NCI-H774 (cell line): ENCODE data around the gene TOLLIP.
"Not testable (repeated sequence)": the region's sequence is repeated elsewhere in the genome, so short reads cannot be mapped to it uniquely, and the experiment has no call there.

Experiments
- DNase-seq: peaks from one replicate; lab custom pipeline; 2025; lab: John Stamatoyannopoulos, UW

Gene TOLLIP

DNA sequence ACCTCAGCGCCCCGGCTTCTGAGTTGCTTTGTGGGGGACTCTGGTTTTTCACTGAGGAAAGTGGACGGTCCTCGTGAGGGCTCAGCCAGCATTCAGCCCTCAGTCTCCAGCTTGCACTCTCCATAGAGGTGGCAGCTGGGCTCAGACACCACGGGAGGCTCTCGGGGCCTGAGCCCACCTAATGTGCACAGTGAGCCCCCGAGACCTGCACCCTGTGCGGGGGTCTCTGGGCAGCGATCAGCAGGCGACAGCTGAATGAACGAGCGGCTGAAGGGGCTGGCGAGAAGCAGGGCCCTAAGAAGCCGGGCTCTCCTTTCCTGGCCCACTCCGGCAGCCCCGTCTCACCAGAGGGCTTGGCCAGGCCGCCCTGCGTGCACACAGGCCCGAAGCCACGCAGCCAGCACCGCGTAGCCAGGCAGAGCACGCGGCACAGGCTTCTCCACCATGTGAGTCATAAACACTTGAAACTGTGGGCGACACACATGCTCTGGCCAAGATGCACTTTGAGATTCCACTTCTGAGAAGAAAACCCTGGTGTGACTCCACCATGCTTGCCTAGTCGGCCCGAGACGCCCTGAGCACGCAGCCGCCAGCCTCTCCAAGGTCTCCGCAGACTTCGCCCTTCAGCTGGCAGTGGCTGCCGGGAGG is 28.0 kb downstream of the TOLLIP start:
- DNase-seq = no peak

GRCh38 chr11:1280116-1281035 is 29.1 kb downstream of the TOLLIP start:
- DNase-seq = no peak

DNA sequence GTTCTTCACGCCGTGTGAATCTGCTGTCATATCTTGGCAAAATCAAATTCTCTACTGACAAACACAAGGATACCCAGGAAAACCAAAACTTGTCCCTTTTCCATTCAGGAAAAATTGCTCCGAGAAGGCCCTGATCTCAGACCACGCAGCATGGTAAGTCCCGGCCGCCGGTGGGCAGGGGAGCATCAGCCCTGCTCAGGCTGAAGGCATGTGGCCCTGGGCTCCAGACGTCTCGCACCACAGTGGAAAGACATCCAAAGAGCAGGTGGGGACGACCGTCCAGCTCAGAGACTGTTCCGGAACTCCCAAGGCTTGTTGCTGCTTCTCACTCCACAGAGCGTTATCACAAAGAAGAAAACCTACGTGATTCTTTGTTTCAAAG is 29.8 kb downstream of the TOLLIP start:
- DNase-seq = no peak

DNA sequence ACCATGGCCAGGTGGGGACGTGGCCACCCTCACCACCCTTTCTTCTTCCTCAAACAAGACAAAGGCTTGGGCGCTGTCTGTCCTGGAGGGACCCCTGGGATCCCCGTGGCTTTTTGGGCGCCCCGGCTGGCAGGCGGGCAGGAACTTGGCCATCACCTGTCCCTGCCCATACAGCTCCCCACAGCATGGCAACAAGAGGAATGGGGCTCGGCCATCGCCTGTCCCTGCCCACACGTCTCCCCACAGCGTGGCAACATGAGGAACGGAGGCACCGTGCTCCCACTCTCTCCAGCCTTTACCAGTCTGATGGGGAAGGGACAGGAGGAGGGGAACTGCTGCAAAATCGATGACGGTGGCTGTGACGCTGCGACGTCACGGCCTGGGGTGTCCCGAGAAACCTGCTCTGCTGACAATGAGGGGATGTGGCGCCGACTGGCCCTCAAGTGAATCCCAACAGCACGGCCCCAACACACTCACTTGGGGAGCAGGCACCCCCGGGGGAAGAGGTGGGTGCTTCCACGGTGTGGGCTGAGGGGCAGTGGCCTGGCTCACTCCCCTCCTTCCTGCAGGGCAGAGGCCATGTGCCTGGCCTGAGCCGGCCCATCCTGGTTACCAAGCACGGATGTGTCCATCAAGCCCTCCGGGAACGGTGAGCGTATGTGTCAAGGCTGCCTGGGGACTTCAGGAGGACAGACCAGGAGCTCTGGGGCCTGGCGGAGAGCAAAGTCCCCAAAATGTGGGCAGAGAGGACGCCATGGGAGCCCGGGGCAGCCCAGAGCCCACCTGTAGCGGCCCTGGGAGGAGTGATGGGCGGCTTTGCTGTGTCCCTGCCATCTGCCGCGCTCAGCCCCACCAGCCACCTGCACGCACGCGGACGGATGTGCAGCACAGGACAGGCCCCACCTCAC is 30.4 kb downstream of the TOLLIP start:
- no peak for DNase-seq

- no peak for DNase-seq
Observed at GRCh38 chr11:1277936-1278512, 31.4 kb downstream of the TOLLIP start.

- DNase-seq = no peak
Observed at GRCh38 chr11:1276866-1277615, 32.4 kb downstream of the TOLLIP start.

DNA sequence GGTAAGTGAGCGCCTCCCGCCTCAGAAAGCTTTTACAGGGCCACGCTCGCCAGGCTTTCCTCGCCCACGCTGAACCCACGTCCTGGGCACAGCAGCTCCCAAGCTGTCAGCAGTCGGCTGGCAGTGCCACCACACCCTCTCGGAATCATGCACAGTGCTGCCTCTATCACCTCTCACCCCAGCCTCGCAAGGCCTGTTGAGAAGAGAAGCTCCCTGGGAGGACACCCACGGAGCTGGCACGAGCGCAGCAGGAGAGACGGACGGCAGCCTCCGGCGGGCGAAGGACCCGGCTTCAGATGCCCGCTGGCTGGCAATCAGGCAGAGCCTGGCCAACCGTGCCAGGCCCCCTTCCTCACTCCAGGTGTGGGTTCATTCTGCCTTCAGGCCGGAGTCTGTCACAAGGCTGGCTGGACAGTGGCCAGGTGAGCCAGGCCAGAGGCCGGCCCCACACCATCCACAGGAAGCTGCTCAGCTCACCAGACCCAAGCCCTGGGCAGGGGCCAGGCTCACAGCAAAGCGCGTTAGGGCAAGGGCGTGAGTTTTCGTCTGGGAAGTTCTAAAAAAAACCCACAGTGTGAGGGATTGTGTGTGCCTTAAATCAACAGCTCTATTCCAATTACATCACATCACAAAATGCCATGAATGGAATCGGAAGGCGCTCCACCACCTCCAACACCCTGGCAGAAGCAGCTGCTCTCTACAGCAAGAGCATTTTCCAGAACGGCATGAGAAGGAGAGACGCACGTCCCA is 33.2 kb downstream of the TOLLIP start:
- DNase-seq = no peak

GRCh38 chr11:1275021-1275420 is 34.4 kb downstream of the TOLLIP start:
- DNase-seq = no peak

DNA sequence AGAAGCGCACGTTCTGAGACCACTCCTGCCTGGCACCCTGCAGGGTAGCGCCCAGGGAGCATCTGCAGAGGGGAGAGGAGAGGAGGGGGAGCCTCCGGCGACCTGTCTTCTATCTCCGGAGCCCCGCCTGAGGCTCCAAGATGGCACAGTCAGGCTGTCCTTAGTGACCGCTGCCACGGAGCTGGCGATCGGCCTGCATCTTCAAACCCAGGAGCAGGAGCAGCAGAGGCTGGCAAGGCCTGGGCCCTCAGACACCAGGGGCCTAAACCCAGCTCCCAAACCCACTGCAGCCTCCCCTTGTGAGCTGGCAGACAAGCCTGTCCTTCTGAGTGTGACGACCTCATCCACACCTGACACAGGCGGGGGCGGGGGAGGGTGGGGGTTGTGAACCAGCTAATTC is 34.9 kb downstream of the TOLLIP start:
- DNase-seq = no peak

- no peak for DNase-seq
Observed at GRCh38 chr11:1272531-1272930, 36.9 kb downstream of the TOLLIP start.

DNA sequence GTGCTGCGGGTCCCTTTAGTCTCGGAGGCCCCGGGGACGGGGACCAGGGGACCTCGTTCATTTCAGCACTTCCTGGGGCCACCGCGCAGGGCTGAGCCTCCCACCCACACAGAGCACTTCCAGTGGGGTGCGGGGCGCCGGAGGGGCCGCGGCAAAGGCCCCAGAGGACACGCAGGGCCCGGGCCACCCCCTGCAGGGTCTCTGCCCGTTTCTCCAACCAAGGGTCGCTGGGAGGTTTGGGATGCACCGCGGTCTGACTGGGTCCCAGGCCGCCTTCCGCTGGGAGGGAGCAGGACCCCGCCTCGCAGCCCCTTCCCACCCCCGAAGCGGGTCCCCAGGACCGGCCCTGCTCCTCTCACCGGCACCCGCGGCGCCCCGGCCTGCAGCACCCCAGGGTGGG is 37.5 kb downstream of the TOLLIP start:
- no peak for DNase-seq

GRCh38 chr11:1271406-1271805 is 38.0 kb downstream of the TOLLIP start:
- DNase-seq = no peak

DNA sequence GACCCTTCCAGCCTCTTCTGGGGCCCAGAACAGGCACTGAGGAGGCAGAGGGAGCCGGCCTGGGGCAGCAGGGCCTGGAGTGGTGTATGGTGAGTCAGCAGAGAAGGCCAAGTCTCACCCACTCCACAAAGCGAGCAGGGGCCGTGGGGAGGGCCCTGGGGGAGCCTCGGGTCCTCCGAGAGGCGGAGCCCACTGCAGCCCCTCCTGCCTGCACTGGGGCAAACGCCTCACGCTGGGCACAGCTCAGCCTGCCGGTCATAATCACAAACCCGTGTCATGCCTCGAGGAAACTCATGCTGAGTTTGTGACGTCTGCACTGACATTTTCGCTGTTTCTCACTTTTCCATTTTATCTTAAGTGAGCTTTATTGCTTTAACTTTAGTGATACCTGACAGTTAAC is 38.4 kb downstream of the TOLLIP start:
- no peak for DNase-seq

- no peak for DNase-seq
Observed at GRCh38 chr11:1270476-1270875, 39.0 kb downstream of the TOLLIP start.

DNA sequence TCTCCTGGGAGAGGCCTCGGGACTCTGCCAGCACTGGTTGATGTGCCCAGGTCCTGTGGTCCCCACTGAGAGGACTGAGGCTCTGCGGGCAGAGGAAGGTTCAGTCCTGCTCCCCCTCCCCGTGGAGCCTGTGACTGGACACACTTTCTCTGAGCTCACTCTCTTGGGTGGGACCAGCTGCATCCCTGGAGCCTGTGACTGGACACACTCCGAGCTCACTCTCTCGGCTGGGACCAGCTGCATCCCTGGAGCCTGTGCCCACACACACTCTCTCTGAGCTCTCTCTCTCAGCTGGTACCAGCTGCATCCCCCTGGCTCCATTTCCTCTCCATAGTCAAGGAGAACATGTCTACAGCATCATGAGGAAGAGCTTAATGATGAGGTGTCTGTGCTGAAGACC is 39.5 kb downstream of the TOLLIP start:
- DNase-seq = no peak

DNA sequence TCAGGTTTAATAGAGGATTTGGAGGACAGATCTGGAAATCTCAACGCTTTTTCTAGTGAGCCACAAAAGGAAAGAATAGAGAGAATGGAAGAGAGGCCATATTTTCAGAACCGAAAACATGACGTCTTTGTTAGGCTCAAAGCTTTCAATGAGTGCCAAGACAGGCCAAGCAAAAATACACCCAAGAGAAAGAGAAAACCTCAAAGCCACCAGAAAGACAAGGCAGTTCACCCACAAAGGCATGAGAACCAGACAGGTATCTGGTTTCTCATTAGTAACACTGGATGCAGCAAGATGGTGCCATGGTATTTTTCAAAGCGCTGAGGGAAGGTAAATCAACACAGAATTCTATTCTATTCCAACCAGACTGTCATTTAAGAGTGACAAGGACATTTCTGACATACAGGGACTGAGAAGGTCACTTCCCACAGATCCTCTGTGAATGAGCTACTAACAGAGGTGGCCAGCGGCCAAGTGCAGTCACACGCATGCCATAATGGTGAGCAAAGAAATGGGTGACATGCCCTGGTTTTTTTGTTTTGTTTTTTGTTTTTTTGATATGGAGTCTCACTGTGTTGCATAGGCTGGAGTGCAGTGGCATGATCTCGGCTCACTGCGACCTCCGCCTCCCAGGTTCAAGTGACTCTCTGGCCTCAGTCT is 41.9 kb downstream of the TOLLIP start:
- no peak for DNase-seq

GRCh38 chr11:1266976-1267375 is 42.5 kb downstream of the TOLLIP start:
- not testable (repeated sequence) for DNase-seq

- DNase-seq = not testable (repeated sequence)
Observed at GRCh38 chr11:1265480-1265879, 44.0 kb downstream of the TOLLIP start.

GRCh38 chr11:1264444-1264843 is 45.0 kb downstream of the TOLLIP start:
- DNase-seq = not testable (repeated sequence)

DNA sequence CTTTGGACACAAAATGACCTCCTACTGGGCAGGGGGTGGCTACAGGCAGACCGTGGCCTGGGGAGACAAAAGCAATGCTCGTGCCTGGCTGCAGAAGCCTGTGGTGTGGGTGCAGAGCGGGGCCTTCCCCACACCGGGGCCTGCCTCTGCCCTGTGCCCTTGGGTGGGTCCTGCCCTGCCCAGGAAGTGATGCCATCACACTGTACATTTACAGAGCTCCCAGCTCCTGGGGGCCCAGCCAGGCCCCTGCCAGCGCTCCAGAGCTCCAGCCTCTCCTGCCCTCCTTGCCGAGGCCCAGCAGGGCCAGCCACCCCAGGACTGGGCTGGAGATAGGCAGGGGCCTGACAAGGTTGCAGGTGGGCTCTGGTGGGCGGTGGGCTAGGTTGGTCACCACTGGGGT is 46.4 kb downstream of the TOLLIP start:
- DNase-seq = no peak
